Hepatocyte (in vitro differentiated cells): ENCODE measurements around the gene HDGFL2. TPM values are rescaled to one million over a fixed set of nuclear protein-coding genes. Genes with fewer than 3 reads are reported as not detected.

Experiments used
- DNase-seq: peaks from one replicate; pipeline ENCODE4 v3.0.0-alpha.2; 2016; ENCODE audit warnings: low spot score
- H2AFZ ChIP-seq: fragments of 200-600 bp; sonication (generic); 2 replicates; pipeline ENCODE4 v1.6.0; 2016; ENCODE audit warnings: antibody characterized with exemption, mild to moderate bottlenecking
- H3K27ac ChIP-seq: fragments of 200-600 bp; sonication (generic); 2 replicates; pipeline ENCODE4 v1.5.1; 2016; ENCODE audit warnings: mild to moderate bottlenecking
- H3K27me3 ChIP-seq: fragments of 200-600 bp; sonication (generic); 2 replicates; pipeline ENCODE4 v1.6.1; 2016
- H3K36me3 ChIP-seq: fragments of 200-600 bp; sonication (generic); replicated peaks from 2 replicates; pipeline ENCODE4 v1.5.1; 2016; ENCODE audit warnings: low read depth; ENCODE audit not compliant: insufficient read depth
- H3K4me1 ChIP-seq: fragments of 200-600 bp; sonication (generic); 2 replicates; pipeline ENCODE4 v1.5.1; 2016; ENCODE audit warnings: mild to moderate bottlenecking, moderate library complexity; ENCODE audit not compliant: insufficient read depth
- H3K4me2 ChIP-seq: fragments of 200-600 bp; sonication (generic); 2 replicates; pipeline ENCODE4 v1.6.0; 2016
- H3K4me3 ChIP-seq: fragments of 200-600 bp; sonication (generic); 2 replicates; pipeline ENCODE4 v1.5.1; 2016; ENCODE audit warnings: mild to moderate bottlenecking
- H3K79me2 ChIP-seq: fragments of 200-600 bp; sonication (generic); 2 replicates; pipeline ENCODE4 v1.6.0; 2017; ENCODE audit warnings: mild to moderate bottlenecking
- H3K9me2 ChIP-seq: fragments of 200-600 bp; sonication (generic); replicated peaks from 2 replicates; pipeline ENCODE4 v1.6.0; 2017; ENCODE audit warnings: mild to moderate bottlenecking; ENCODE audit not compliant: insufficient read depth
- H3K9me3 ChIP-seq: fragments of 200-600 bp; sonication (generic); 2 replicates; pipeline ENCODE4 v1.5.1; 2016; ENCODE audit warnings: low read depth, mild to moderate bottlenecking
- H4K20me1 ChIP-seq: fragments of 200-600 bp; sonication (generic); 2 replicates; pipeline ENCODE4 v1.6.0; 2016; ENCODE audit warnings: mild to moderate bottlenecking; ENCODE audit not compliant: insufficient read depth, poor library complexity, severe bottlenecking
- CTCF ChIP-seq: fragments of 200-600 bp; sonication (generic); IDR thresholded peaks from 2 replicates; pipeline ENCODE4 v1.5.1; 2016; ENCODE audit warnings: antibody characterized with exemption, mild to moderate bottlenecking; ENCODE audit not compliant: poor library complexity
- EZH2 ChIP-seq: fragments of 200-600 bp; sonication (generic); IDR thresholded peaks from 2 replicates; pipeline ENCODE4 v1.6.1; 2016; ENCODE audit warnings: antibody characterized with exemption, mild to moderate bottlenecking, borderline replicate concordance
- EZH2phosphoT487 ChIP-seq: fragments of 200-600 bp; sonication (generic); IDR thresholded peaks from one replicate; pipeline ENCODE4 v1.6.1; 2018; ENCODE audit warnings: antibody characterized with exemption, mild to moderate bottlenecking, low read depth, moderate library complexity; ENCODE audit not compliant: unreplicated experiment, severe bottlenecking
- WGBS: methylation state at CpG from one replicate; pipeline ENCODE4 v1.1.6; 2016; ENCODE audit warnings: low lambda C conversion rate; ENCODE audit errors: missing lambda C conversion rate; 5-methylcytosine and 5-hydroxymethylcytosine counted together
- polyA plus RNA-seq: library from polyadenylated mRNA; unstranded; fragments of >200 nt; fragmentation: Nextera tagmentation; extraction: Ambion mirVana; gene quantifications from 2 replicates; pipeline ENCODE4 v1.2.1, GENCODE V29; 2016
- total RNA-seq: library from RNA; depleted of rRNA; stranded (reverse); fragments of >200 nt; gene quantifications from 2 replicates; pipeline ENCODE4 v1.2.3, GENCODE V29; 2014

Gene HDGFL2
- total and polyA plus RNA-seq, 2 experiments from 2014 or later, result 50.3 to 73.2 TPM

GRCh38 chr19:4449022-4449638, 23.0 kb upstream of the HDGFL2 start:
- Histone ChIP-seq H3K36me3 (no peaks in the 10 kb centered on the region), H3K79me2 (peaks cover 4% of the 10 kb centered on the region), H2AFZ (no peak overlapping the region), H3K27ac (no peak overlapping the region), H3K27me3 (no peaks in the 10 kb centered on the region), H3K4me3 (no peak overlapping the region), H3K4me2 (no peak overlapping the region), H3K9me2 (no peaks in the 10 kb centered on the region), H4K20me1 (peaks cover 2% of the 10 kb centered on the region), H3K9me3 (no peaks in the 10 kb centered on the region), H3K4me1 (no peaks in the 10 kb centered on the region)
- no peak for TF ChIP-seq EZH2phosphoT487
- no peak for TF ChIP-seq CTCF
- TF ChIP-seq EZH2, result no peak
- 96% methylated on average over 21 of the region's 24 CpGs for WGBS
- DNase-seq, result no peak

GRCh38 chr19:4449639-4450028, 22.5 kb upstream of the HDGFL2 start:
- Histone ChIP-seq H3K27ac (no peak overlapping the region), H3K79me2 (peaks cover 9% of the 10 kb centered on the region), H3K4me1 (no peaks in the 10 kb centered on the region), H3K4me2 (no peak overlapping the region), H3K9me3 (no peaks in the 10 kb centered on the region), H3K9me2 (no peaks in the 10 kb centered on the region), H3K36me3 (no peaks in the 10 kb centered on the region), H4K20me1 (peaks cover 5% of the 10 kb centered on the region), H3K27me3 (no peaks in the 10 kb centered on the region), H3K4me3 (no peak overlapping the region), H2AFZ (no peak overlapping the region)
- no peak for DNase-seq
- 96% methylated on average over 9 of the region's 9 CpGs for WGBS
- TF ChIP-seq EZH2phosphoT487 (no peak), EZH2 (no peak), CTCF (no peak)

GRCh38 chr19:4452230-4452990, 19.7 kb upstream of the HDGFL2 start:
- H3K4me3 ChIP-seq, result no peak overlapping the region
- no peak for DNase-seq
- H3K9me2 ChIP-seq, result no peaks in the 10 kb centered on the region
- H3K79me2 ChIP-seq, result peaks cover 31% of the 10 kb centered on the region
- H3K36me3 ChIP-seq, result no peaks in the 10 kb centered on the region
- 94% methylated on average over 23 of the region's 24 CpGs for WGBS
- H3K27me3 ChIP-seq, result no peaks in the 10 kb centered on the region
- H3K9me3 ChIP-seq, result no peaks in the 10 kb centered on the region
- TF ChIP-seq EZH2phosphoT487 (no peak), CTCF (no peak), EZH2 (no peak)
- H3K4me1 ChIP-seq, result peaks cover 12% of the 10 kb centered on the region
- H4K20me1 ChIP-seq, result peaks cover 5% of the 10 kb centered on the region
- H3K4me2 ChIP-seq, result no peak overlapping the region
- H3K27ac ChIP-seq, result no peak overlapping the region
- no peak overlapping the region for H2AFZ ChIP-seq
